Liver (tissue), 9 donors: Measurements from ENCODE around the gene ATXN1. TPM values are rescaled to one million over a fixed set of nuclear protein-coding genes. Genes with fewer than 3 reads are reported as not detected.

ENCODE experiments used
- DNase-seq: peaks from one replicate; pipeline ENCODE4 v3.0.0-alpha.2; 2017; ENCODE audit warnings: low spot score
- H3K27ac ChIP-seq, 2 donors: one replicate each; pipeline ENCODE4 v1.7.0; 2013; ENCODE audit warnings: inconsistent platforms in 2 of 2, low read length in 2 of 2, control low read depth in 1 of 2, low read depth in 1 of 2, mild to moderate bottlenecking in 1 of 2
- H3K27me3 ChIP-seq, 4 donors: one replicate each; pipeline versions ENCODE4 v1.6.1 to v1.7.0; 2013; ENCODE audit warnings: low read length in 3 of 4, inconsistent platforms in 1 of 4, mild to moderate bottlenecking in 1 of 4, moderate library complexity in 1 of 4; ENCODE audit not compliant: control insufficient read depth in 4 of 4, insufficient read depth in 4 of 4
- H3K36me3 ChIP-seq, 4 donors: one replicate each; pipeline versions ENCODE4 v1.6.1 to v1.7.0; 2013; ENCODE audit warnings: low read length in 3 of 4, mild to moderate bottlenecking in 3 of 4, low read depth in 1 of 4, moderate library complexity in 1 of 4; ENCODE audit not compliant: control insufficient read depth in 4 of 4, insufficient read depth in 3 of 4
- H3K4me1 ChIP-seq, 4 donors: one replicate each; pipeline versions ENCODE4 v1.6.1 to v1.7.0; 2013; ENCODE audit warnings: low read length in 3 of 4, mild to moderate bottlenecking in 3 of 4, moderate library complexity in 1 of 4; ENCODE audit not compliant: control insufficient read depth in 4 of 4, insufficient read depth in 4 of 4
- H3K4me3 ChIP-seq, 3 donors: one replicate each; pipeline versions ENCODE4 v1.6.1 to v1.7.0; 2013; ENCODE audit warnings: low read length in 3 of 3, control low read depth in 1 of 3, low read depth in 1 of 3, mild to moderate bottlenecking in 1 of 3
- H3K9ac ChIP-seq, 2 donors: one replicate each; pipeline ENCODE4 v1.7.0; 2013; ENCODE audit warnings: low read length in 2 of 2, mild to moderate bottlenecking in 2 of 2, moderate library complexity in 2 of 2, control low read depth in 1 of 2, low read depth in 1 of 2
- H3K9me3 ChIP-seq, 4 donors: one replicate each; pipeline versions ENCODE4 v1.6.1 to v1.7.0; 2013; ENCODE audit warnings: low read length in 3 of 4; ENCODE audit not compliant: control insufficient read depth in 4 of 4
- CTCF ChIP-seq: fragments of 150-350 bp; IDR thresholded peaks from 2 replicates; pipeline ENCODE4 v1.5.1; 2017; ENCODE audit warnings: improper control_type of control experiment, low read depth, low read length; ENCODE audit not compliant: missing input control
- EGR1 ChIP-seq, 2 donors: IDR thresholded peaks; 2 replicates each; pipeline ENCODE4 v1.6.1; 2016 to 2018; ENCODE audit warnings: antibody characterized with exemption in 2 of 2, low read depth in 2 of 2
- FOXA1 ChIP-seq: IDR thresholded peaks from 2 replicates; pipeline ENCODE4 v1.6.1; 2016; ENCODE audit warnings: antibody characterized with exemption
- FOXA2 ChIP-seq: IDR thresholded peaks from 2 replicates; pipeline ENCODE4 v1.6.1; 2016; ENCODE audit warnings: antibody characterized with exemption
- GABPA ChIP-seq, 2 donors: IDR thresholded peaks in 1 of 2; conservative IDR thresholded peaks in 1 of 2; 2 replicates each; pipeline ENCODE4 v1.6.1; 2016; ENCODE audit warnings: antibody characterized with exemption in 2 of 2, mild to moderate bottlenecking in 1 of 2, moderate library complexity in 1 of 2
- HNF4A ChIP-seq, 2 donors: conservative IDR thresholded peaks; 2 replicates each; pipeline ENCODE4 v1.6.1; 2016; ENCODE audit warnings: antibody characterized with exemption in 2 of 2, mild to moderate bottlenecking in 2 of 2
- HNF4G ChIP-seq: IDR thresholded peaks from 2 replicates; pipeline ENCODE4 v1.6.1; 2016; ENCODE audit warnings: antibody characterized with exemption
- JUND ChIP-seq, 2 donors: IDR thresholded peaks; 2 replicates each; pipeline ENCODE4 v1.6.1; 2016; ENCODE audit warnings: antibody characterized with exemption in 2 of 2
- NR2F2 ChIP-seq: IDR thresholded peaks from 2 replicates; pipeline ENCODE4 v1.6.1; 2016; ENCODE audit warnings: antibody characterized with exemption
- RAD21 ChIP-seq, 2 donors: IDR thresholded peaks; 2 replicates each; pipeline ENCODE4 v1.6.1; 2016; ENCODE audit warnings: antibody characterized with exemption in 2 of 2, mild to moderate bottlenecking in 2 of 2
- RXRA ChIP-seq, 2 donors: IDR thresholded peaks; 2 replicates each; pipeline ENCODE4 v1.6.1; 2017 to 2018; ENCODE audit warnings: antibody characterized with exemption in 2 of 2, mild to moderate bottlenecking in 1 of 2
- SP1 ChIP-seq: IDR thresholded peaks from 2 replicates; pipeline ENCODE4 v1.6.1; 2018; ENCODE audit warnings: antibody characterized with exemption, mild to moderate bottlenecking
- TAF1 ChIP-seq: conservative IDR thresholded peaks from 2 replicates; pipeline ENCODE4 v1.6.1; 2016; ENCODE audit warnings: antibody characterized with exemption, mild to moderate bottlenecking
- YY1 ChIP-seq: IDR thresholded peaks from 2 replicates; pipeline ENCODE4 v1.6.1; 2016; ENCODE audit warnings: antibody characterized with exemption, mild to moderate bottlenecking
- whole genome bisulfite sequencing: extraction: QIAGEN DNeasy Blood & Tissue Kit; methylation state at CpG from one replicate; pipeline ENCODE4 v1.1.7; 2013; 5-methylcytosine and 5-hydroxymethylcytosine counted together
- polyA plus RNA-seq, 2 donors: library from polyadenylated mRNA; stranded (reverse) in 1 of 2; unstranded in 1 of 2; fragments of 200-250 nt in 1 of 2; fragments of >200 nt in 1 of 2; fragmentation: Nextera tagmentation in 1 of 2; extraction: Ambion mirVana in 1 of 2; gene quantifications; one replicate each; pipeline versions ENCODE4 v1.2.1 to v1.2.3, GENCODE V29; 2013 to 2015
- total RNA-seq, 2 donors: library from RNA; depleted of rRNA; stranded (reverse); fragments of >200 nt; gene quantifications; one replicate each; pipeline ENCODE4 v1.2.3, GENCODE V29; 2014
- TF ChIP-seq, protein P1 (sequence below): IDR thresholded peaks from 2 replicates; pipeline ENCODE4 v1.6.1; 2016; ENCODE audit warnings: antibody characterized with exemption
- TF ChIP-seq, protein P2 (sequence below): IDR thresholded peaks from 2 replicates; pipeline ENCODE4 v1.6.1; 2016; ENCODE audit warnings: antibody characterized with exemption, mild to moderate bottlenecking
- TF ChIP-seq, protein P3 (sequence below): IDR thresholded peaks from 2 replicates; pipeline ENCODE4 v1.6.1; 2016; ENCODE audit warnings: antibody characterized with exemption
- TF ChIP-seq, protein P4 (sequence below): IDR thresholded peaks from 2 replicates; pipeline ENCODE4 v1.6.1; 2016; ENCODE audit warnings: antibody characterized with exemption
- donor health status: healthy.
- donor health status: healthy.
- donor health status: healthy.
- donor health status: healthy.
- donor health status: healthy.

Gene ATXN1
- total and polyA plus RNA-seq, 4 donors = 4.3 to 29.7 (median 8.2) TPM

DNA sequence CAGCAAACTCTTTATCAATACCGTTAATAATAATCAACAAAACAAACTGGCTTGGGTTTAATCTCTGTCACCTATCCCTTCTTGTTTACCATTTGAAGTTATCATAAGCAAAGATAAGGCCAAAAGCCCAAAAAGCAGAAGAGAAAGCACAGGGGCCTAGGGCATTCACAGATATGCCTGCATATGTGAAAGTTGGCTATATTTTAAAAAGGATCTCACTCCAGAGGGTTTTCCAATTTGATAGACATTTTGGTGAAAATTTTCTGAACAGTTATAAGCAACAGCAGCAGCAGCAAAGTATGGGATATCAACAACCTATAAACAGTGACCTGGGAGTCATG is 101.1 kb downstream of the ATXN1 start:
- H3K4me1 ChIP-seq = peaks cover 0 to 8% (median 2%) of the 10 kb centered on the region in 4 donors
- no peak overlapping the region for H3K9ac ChIP-seq
- peaks cover 0 to 2% (median 0%) of the 10 kb centered on the region in 4 donors for H3K9me3 ChIP-seq
- no peak overlapping the region for H3K4me3 ChIP-seq
- peak overlapping the region; percentile 23 to 33 for H3K27ac ChIP-seq
- WGBS = 12% methylated on average over 1 of the region's 1 CpG
- peaks cover 0 to 3% (median 1%) of the 10 kb centered on the region in 4 donors for H3K36me3 ChIP-seq
- H3K27me3 ChIP-seq = no peaks in the 10 kb centered on the region
- no peak for TF ChIP-seq YY1
- TF ChIP-seq RXRA (IDR thresholded peaks at IDR 0.05) = no peak
- TF ChIP-seq, protein P1, sequence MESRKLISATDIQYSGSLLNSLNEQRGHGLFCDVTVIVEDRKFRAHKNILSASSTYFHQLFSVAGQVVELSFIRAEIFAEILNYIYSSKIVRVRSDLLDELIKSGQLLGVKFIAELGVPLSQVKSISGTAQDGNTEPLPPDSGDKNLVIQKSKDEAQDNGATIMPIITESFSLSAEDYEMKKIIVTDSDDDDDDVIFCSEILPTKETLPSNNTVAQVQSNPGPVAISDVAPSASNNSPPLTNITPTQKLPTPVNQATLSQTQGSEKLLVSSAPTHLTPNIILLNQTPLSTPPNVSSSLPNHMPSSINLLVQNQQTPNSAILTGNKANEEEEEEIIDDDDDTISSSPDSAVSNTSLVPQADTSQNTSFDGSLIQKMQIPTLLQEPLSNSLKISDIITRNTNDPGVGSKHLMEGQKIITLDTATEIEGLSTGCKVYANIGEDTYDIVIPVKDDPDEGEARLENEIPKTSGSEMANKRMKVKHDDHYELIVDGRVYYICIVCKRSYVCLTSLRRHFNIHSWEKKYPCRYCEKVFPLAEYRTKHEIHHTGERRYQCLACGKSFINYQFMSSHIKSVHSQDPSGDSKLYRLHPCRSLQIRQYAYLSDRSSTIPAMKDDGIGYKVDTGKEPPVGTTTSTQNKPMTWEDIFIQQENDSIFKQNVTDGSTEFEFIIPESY = no peak
- TF ChIP-seq JUND (IDR thresholded peaks at IDR 0.05) = no peak
- TF ChIP-seq, protein P2, sequence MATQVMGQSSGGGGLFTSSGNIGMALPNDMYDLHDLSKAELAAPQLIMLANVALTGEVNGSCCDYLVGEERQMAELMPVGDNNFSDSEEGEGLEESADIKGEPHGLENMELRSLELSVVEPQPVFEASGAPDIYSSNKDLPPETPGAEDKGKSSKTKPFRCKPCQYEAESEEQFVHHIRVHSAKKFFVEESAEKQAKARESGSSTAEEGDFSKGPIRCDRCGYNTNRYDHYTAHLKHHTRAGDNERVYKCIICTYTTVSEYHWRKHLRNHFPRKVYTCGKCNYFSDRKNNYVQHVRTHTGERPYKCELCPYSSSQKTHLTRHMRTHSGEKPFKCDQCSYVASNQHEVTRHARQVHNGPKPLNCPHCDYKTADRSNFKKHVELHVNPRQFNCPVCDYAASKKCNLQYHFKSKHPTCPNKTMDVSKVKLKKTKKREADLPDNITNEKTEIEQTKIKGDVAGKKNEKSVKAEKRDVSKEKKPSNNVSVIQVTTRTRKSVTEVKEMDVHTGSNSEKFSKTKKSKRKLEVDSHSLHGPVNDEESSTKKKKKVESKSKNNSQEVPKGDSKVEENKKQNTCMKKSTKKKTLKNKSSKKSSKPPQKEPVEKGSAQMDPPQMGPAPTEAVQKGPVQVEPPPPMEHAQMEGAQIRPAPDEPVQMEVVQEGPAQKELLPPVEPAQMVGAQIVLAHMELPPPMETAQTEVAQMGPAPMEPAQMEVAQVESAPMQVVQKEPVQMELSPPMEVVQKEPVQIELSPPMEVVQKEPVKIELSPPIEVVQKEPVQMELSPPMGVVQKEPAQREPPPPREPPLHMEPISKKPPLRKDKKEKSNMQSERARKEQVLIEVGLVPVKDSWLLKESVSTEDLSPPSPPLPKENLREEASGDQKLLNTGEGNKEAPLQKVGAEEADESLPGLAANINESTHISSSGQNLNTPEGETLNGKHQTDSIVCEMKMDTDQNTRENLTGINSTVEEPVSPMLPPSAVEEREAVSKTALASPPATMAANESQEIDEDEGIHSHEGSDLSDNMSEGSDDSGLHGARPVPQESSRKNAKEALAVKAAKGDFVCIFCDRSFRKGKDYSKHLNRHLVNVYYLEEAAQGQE = no peak
- no peak for TF ChIP-seq EGR1 (IDR thresholded peaks at IDR 0.05; ENCODE audit: low read depth in 2 of 2)
- TF ChIP-seq RAD21 (IDR thresholded peaks at IDR 0.05) = no peak
- TF ChIP-seq, protein P3, sequence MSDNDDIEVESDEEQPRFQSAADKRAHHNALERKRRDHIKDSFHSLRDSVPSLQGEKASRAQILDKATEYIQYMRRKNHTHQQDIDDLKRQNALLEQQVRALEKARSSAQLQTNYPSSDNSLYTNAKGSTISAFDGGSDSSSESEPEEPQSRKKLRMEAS = no peak
- TF ChIP-seq HNF4A (conservative IDR thresholded peaks at IDR 0.05) = no peak
- TF ChIP-seq HNF4G = no peak
- no peak for TF ChIP-seq GABPA (IDR thresholded peaks at IDR 0.05 in 1 of 2, conservative IDR thresholded peaks at IDR 0.05 in 1 of 2)
- TF ChIP-seq CTCF = no peak
- TF ChIP-seq FOXA2 = no peak
- TF ChIP-seq TAF1 = no peak
- TF ChIP-seq NR2F2 = no peak
- no peak for TF ChIP-seq FOXA1
- TF ChIP-seq, protein P4, sequence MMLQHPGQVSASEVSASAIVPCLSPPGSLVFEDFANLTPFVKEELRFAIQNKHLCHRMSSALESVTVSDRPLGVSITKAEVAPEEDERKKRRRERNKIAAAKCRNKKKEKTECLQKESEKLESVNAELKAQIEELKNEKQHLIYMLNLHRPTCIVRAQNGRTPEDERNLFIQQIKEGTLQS = no peak
- no peak for TF ChIP-seq SP1
- DNase-seq = no peak
